ENCODE measurements around the gene KIAA1217.
A peak's percentile ranks its signal among the peaks of the same experiment; 100 is the strongest.
"Not testable (repeated sequence)": the region's sequence is repeated elsewhere in the genome, so short reads cannot be mapped to it uniquely, and the experiment has no call there.

Gene KIAA1217

GRCh38 chr10:24303522-24304310, 94.8 kb downstream of the KIAA1217 start:
- no peak for DNase-seq

- no peak for DNase-seq
Measured at GRCh38 chr10:24305551-24306506, 96.9 kb downstream of the KIAA1217 start.

- DNase-seq: no peak
Measured at GRCh38 chr10:24306507-24306875, 97.6 kb downstream of the KIAA1217 start.

GRCh38 chr10:24307116-24307515, 98.2 kb downstream of the KIAA1217 start:
- no peak for DNase-seq

- DNase-seq: no peak
Measured at GRCh38 chr10:24307696-24308485, 99.0 kb downstream of the KIAA1217 start.

- no peak for DNase-seq
Measured at GRCh38 chr10:24310104-24310503, 101.2 kb downstream of the KIAA1217 start.

- no peak for DNase-seq
Measured at GRCh38 chr10:24311888-24312287, 103.0 kb downstream of the KIAA1217 start.

GRCh38 chr10:24313283-24313682, 104.3 kb downstream of the KIAA1217 start:
- no peak for DNase-seq

- DNase-seq: no peak
Measured at GRCh38 chr10:24315211-24315610, 106.3 kb downstream of the KIAA1217 start.

- DNase-seq: no peak
Measured at GRCh38 chr10:24318517-24318916, 109.6 kb downstream of the KIAA1217 start.

GRCh38 chr10:24320373-24320772, 111.4 kb downstream of the KIAA1217 start:
- no peak for DNase-seq

- DNase-seq: no peak
Measured at GRCh38 chr10:24324651-24325050, 115.7 kb downstream of the KIAA1217 start.

- peak; percentile 17 for DNase-seq
Measured at GRCh38 chr10:24331457-24331856, 122.5 kb downstream of the KIAA1217 start.

- no peak for DNase-seq
Measured at GRCh38 chr10:24333736-24334135, 124.8 kb downstream of the KIAA1217 start.

GRCh38 chr10:24334279-24334939, 125.5 kb downstream of the KIAA1217 start:
- no peak for DNase-seq

- DNase-seq: not testable (repeated sequence)
Measured at GRCh38 chr10:24337723-24338122, 128.8 kb downstream of the KIAA1217 start.

GRCh38 chr10:24339387-24339786, 130.4 kb downstream of the KIAA1217 start:
- DNase-seq: no peak

- no peak for DNase-seq
Measured at GRCh38 chr10:24340446-24340845, 131.5 kb downstream of the KIAA1217 start.

- DNase-seq: no peak
Measured at GRCh38 chr10:24340883-24341282, 131.9 kb downstream of the KIAA1217 start.

- no peak for DNase-seq
Measured at GRCh38 chr10:24341371-24341770, 132.4 kb downstream of the KIAA1217 start.

GRCh38 chr10:24341897-24342296, 133.0 kb downstream of the KIAA1217 start:
- DNase-seq: no peak

GRCh38 chr10:24343686-24344085, 134.7 kb downstream of the KIAA1217 start:
- no peak for DNase-seq
